Activated B cell treated with CpG ODN at 0.5 μM for 24 hours (primary cell): ENCODE data around the gene SPAG16. TPM values are rescaled to one million over a fixed set of nuclear protein-coding genes. Genes with fewer than 3 reads are reported as not detected.

Experiments
- ATAC-seq: fragments of 200-7000 bp; cut with Tn5 transposase; one replicate; pipeline ENCODE4 v1.10.0; 2021; ENCODE audit warnings: low read depth, mild to moderate bottlenecking, moderate library complexity
- CTCF ChIA-PET: fragments of 350-600 bp; sonication (Branson Sonifier 250); formaldehyde crosslinking; loops from one replicate; lab custom pipeline; 2021; ENCODE audit warnings: antibody characterized with exemption; lab: Charles Lee
- POLR2A ChIA-PET: fragments of 350-600 bp; sonication (Branson Sonifier 250); formaldehyde crosslinking; loops from one replicate; lab custom pipeline; 2021; ENCODE audit warnings: antibody characterized with exemption; lab: Charles Lee
- DNase-seq: peaks from one replicate; pipeline ENCODE4 v3.0.0; 2022
- H3K27ac Mint-ChIP-seq: one replicate; pipeline ENCODE4 v1.8.0; 2020; ENCODE audit warnings: mixed read lengths
- H3K27me3 Mint-ChIP-seq: one replicate; pipeline ENCODE4 v1.8.0; 2021; ENCODE audit warnings: mixed read lengths
- H3K36me3 Mint-ChIP-seq: one replicate; pipeline ENCODE4 v1.8.0; 2021; ENCODE audit warnings: low read depth, mixed read lengths
- H3K4me1 Mint-ChIP-seq: one replicate; pipeline ENCODE4 v1.8.0; 2021; ENCODE audit warnings: mixed read lengths
- H3K4me3 Mint-ChIP-seq: one replicate; pipeline ENCODE4 v1.8.0; 2020; ENCODE audit warnings: mild to moderate bottlenecking, mixed read lengths
- H3K9me3 Mint-ChIP-seq: one replicate; pipeline ENCODE4 v1.8.0; 2020; ENCODE audit warnings: mixed read lengths
- intact Hi-C: fragments of 100-400 bp; cut with micrococcal nuclease; formaldehyde crosslinking; loops from one replicate; pipeline ENCODE4 v1.15.1; 2024
- total RNA-seq: library from RNA; stranded (reverse); gene quantifications from 2 replicates; pipeline ENCODE4 v1.2.3, GENCODE V29; 2022
- TF ChIP-seq, protein P1 (sequence below): fragments of 200-600 bp; IDR thresholded peaks from one replicate; pipeline ENCODE4 v1.8.0; 2022; ENCODE audit warnings: antibody characterized with exemption, mild to moderate bottlenecking

The SPAG16 gene
- total RNA-seq, 1 donor from 2014 or later: 11.2 TPM

DNA sequence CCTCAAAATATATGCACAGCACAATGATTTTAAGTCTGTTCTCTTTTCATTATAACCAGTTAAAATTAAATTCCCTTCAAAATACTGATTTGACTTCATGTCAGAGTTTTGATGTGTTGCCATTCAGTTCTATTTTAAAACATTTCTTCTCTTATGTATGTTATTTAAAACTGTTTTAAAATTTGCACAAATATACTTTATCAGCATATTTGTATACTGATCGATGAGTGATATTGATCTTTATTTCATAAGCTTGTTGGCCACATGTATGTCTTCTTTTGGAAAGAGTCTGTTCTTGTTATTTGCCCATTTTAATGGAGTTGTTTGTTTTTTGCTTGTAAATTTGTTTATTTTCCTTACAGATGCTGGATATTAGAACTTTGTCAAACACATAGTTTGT is 630.2 kb downstream of the SPAG16 start:
- TF ChIP-seq, protein P1, sequence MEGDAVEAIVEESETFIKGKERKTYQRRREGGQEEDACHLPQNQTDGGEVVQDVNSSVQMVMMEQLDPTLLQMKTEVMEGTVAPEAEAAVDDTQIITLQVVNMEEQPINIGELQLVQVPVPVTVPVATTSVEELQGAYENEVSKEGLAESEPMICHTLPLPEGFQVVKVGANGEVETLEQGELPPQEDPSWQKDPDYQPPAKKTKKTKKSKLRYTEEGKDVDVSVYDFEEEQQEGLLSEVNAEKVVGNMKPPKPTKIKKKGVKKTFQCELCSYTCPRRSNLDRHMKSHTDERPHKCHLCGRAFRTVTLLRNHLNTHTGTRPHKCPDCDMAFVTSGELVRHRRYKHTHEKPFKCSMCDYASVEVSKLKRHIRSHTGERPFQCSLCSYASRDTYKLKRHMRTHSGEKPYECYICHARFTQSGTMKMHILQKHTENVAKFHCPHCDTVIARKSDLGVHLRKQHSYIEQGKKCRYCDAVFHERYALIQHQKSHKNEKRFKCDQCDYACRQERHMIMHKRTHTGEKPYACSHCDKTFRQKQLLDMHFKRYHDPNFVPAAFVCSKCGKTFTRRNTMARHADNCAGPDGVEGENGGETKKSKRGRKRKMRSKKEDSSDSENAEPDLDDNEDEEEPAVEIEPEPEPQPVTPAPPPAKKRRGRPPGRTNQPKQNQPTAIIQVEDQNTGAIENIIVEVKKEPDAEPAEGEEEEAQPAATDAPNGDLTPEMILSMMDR: no peak
- Mint-ChIP-seq H3K36me3 (no peaks in the 10 kb centered on the region), H3K4me1 (no peaks in the 10 kb centered on the region), H3K27me3 (no peaks in the 10 kb centered on the region), H3K4me3 (no peak overlapping the region), H3K9me3 (peaks cover 10% of the 10 kb centered on the region), H3K27ac (no peak overlapping the region)
- intact Hi-C loops: no loop called here
- ChIA-PET POLR2A (no interaction called here), CTCF (no interaction called here)
- no peak for ATAC-seq
- no peak for DNase-seq

DNA sequence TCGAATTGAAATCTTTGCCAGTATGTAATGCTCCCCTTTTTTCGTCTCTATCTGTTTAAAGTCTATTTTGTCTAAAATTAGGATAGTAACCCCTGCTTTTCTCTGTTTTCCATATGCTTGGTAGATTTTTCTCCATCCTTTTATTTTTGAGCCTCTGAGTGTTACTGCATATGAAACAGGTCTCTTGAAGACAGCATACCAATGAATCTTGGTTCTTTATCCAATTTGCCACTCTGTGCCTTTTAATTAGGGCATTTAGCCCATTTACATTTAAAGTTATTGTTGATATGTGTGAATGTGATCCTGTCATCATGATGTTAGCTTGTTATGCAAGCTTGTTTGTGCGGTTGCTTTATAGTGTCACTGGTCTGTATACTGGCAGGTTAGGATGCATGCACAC is 635.8 kb downstream of the SPAG16 start:
- H3K27ac Mint-ChIP-seq: no peak overlapping the region
- intact Hi-C loops: no loop called here
- TF ChIP-seq, protein P1: no peak
- ATAC-seq: no peak
- DNase-seq: no peak
- no peak overlapping the region for H3K4me3 Mint-ChIP-seq
- no peaks in the 10 kb centered on the region for H3K27me3 Mint-ChIP-seq
- CTCF ChIA-PET: no interaction called here
- no peaks in the 10 kb centered on the region for H3K4me1 Mint-ChIP-seq
- H3K9me3 Mint-ChIP-seq: peaks cover 23% of the 10 kb centered on the region
- POLR2A ChIA-PET: no interaction called here
- no peaks in the 10 kb centered on the region for H3K36me3 Mint-ChIP-seq

DNA sequence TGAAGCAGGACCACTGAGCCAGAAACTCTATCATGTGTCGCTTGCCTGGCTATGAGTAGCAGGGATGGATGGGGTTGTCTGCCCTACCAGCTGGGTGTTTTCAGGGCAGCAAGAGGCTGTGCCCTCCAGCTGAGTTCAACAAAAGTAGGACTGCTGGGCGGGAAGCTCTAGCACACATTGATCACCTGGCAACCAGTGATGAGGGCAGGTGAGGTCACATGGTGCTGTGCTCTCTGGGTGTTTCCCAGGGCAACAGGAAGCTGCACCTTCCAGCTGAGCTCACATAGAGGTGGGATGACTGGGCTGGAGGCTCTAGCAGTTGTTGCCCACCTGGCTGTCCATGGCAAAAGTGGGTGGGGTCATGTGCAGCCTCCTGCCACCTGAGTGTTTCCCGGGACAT is 639.3 kb downstream of the SPAG16 start:
- ChIA-PET CTCF (no interaction called here), POLR2A (no interaction called here)
- Mint-ChIP-seq H3K9me3 (peaks cover 19% of the 10 kb centered on the region), H3K4me3 (no peak overlapping the region), H3K4me1 (no peaks in the 10 kb centered on the region), H3K36me3 (no peaks in the 10 kb centered on the region), H3K27me3 (no peaks in the 10 kb centered on the region), H3K27ac (no peak overlapping the region)
- TF ChIP-seq, protein P1: no peak
- intact Hi-C loops: no loop called here
- ATAC-seq: no peak
- no peak for DNase-seq

DNA sequence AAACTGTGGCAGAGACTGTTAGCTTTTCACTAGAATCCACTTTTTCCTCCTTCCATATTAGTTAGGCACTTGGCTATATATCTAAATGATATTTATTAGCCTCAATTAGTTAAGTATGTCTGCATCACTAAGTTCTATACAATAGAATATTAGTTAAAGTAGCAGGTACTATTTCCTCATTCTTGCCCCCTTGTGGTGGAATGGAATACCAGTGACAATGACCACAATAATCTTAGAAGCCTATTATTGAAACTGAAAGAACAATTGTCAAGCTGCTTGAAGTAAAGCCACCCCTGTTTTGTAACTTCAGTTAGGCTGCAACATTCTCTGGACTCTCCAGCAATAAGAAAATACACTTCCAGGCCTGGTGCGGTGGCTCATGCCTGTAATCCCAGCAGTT is 650.3 kb downstream of the SPAG16 start:
- ChIA-PET POLR2A (no interaction called here), CTCF (interaction anchor here (0.6 to 3.2 kb wide), 3 partner anchors 9 to 682 kb away, joined by 3 to 18 read pairs (median 5); no protein-coding TSS in a partner anchor)
- TF ChIP-seq, protein P1: no peak
- Mint-ChIP-seq H3K4me1 (no peaks in the 10 kb centered on the region), H3K27ac (no peak overlapping the region), H3K4me3 (no peak overlapping the region), H3K36me3 (no peaks in the 10 kb centered on the region), H3K27me3 (peaks cover 4% of the 10 kb centered on the region), H3K9me3 (no peaks in the 10 kb centered on the region)
- intact Hi-C loops: loop anchor here (1.0 to 10.0 kb wide), 7 partner anchors 683 to 1980 kb away; no protein-coding TSS in a partner anchor
- DNase-seq (no peak), ATAC-seq (no peak)

DNA sequence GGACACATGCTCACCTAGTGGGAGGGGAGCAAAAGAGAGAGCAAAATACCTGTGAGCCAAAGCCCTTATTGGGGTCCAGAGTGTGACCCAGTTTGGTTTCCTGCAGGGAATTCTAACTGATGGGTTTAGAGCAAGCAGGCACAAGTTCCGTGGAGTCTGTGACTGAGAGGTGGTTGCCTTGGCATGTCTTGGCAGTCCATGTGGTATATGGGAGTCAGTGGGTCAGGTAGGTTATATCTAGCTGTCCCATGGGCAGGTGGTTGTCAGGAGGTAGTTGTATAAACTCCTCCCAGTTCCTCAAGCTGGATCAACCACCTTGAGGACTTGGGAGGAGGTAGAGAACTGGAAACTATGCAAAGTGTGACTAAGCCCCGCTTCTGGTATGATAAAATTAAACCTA is 673.8 kb downstream of the SPAG16 start:
- Mint-ChIP-seq H3K27me3 (peaks cover 2% of the 10 kb centered on the region), H3K4me3 (no peak overlapping the region), H3K27ac (no peak overlapping the region), H3K9me3 (no peaks in the 10 kb centered on the region), H3K36me3 (no peaks in the 10 kb centered on the region), H3K4me1 (no peaks in the 10 kb centered on the region)
- ChIA-PET CTCF (no interaction called here), POLR2A (no interaction called here)
- TF ChIP-seq, protein P1: no peak
- ATAC-seq: no peak
- no peak for DNase-seq
- intact Hi-C loops: no loop called here
